ENCODE data around the gene METTL23. TPM values are rescaled to one million over a fixed set of nuclear protein-coding genes. Genes with fewer than 3 reads are reported as not detected.
A peak's percentile ranks its signal among the peaks of the same experiment; 100 is the strongest.

The METTL23 gene
- total RNA-seq (2014; rRNA removed; shearing (Covaris generic)) = 52.1 and 52.8 TPM in 2 replicates

GRCh38 chr17:76726776-76727718 is at the start of gene METTL23:
Gene METTL23, plus strand, starts transcription at chr17:76726839. Its CDS starts 2,872 bp downstream, at chr17:76729711.
- peak; percentile 76 for DNase-seq (ENCODE audit: low spot score)

- DNase-seq (ENCODE audit: low spot score) = no peak
Observed at GRCh38 chr17:76677406-76677805, 49.2 kb upstream of the METTL23 start.

GRCh38 chr17:76678330-76678729 is 48.3 kb upstream of the METTL23 start:
- no peak for DNase-seq (ENCODE audit: low spot score)

- no peak for DNase-seq (ENCODE audit: low spot score)
Observed at GRCh38 chr17:76679239-76679638, 47.4 kb upstream of the METTL23 start.

- DNase-seq (ENCODE audit: low spot score) = peak; percentile 85
Observed at GRCh38 chr17:76681222-76682137, 45.2 kb upstream of the METTL23 start.

GRCh38 chr17:76682296-76682695 is 44.3 kb upstream of the METTL23 start:
- DNase-seq (ENCODE audit: low spot score) = no peak

- DNase-seq (ENCODE audit: low spot score) = no peak
Observed at GRCh38 chr17:76683011-76683755, 43.5 kb upstream of the METTL23 start.

- no peak for DNase-seq (ENCODE audit: low spot score)
Observed at GRCh38 chr17:76683921-76684745, 42.5 kb upstream of the METTL23 start.

- no peak for DNase-seq (ENCODE audit: low spot score)
Observed at GRCh38 chr17:76684756-76685155, 41.9 kb upstream of the METTL23 start.

GRCh38 chr17:76685366-76685765 is 41.3 kb upstream of the METTL23 start:
- no peak for DNase-seq (ENCODE audit: low spot score)

- DNase-seq (ENCODE audit: low spot score) = no peak
Observed at GRCh38 chr17:76685846-76686245, 40.8 kb upstream of the METTL23 start.

GRCh38 chr17:76686538-76687297 is 39.9 kb upstream of the METTL23 start:
- DNase-seq (ENCODE audit: low spot score) = no peak

GRCh38 chr17:76687298-76688164 is 39.1 kb upstream of the METTL23 start:
- no peak for DNase-seq (ENCODE audit: low spot score)

GRCh38 chr17:76688165-76688622 is 38.4 kb upstream of the METTL23 start:
- DNase-seq (ENCODE audit: low spot score) = no peak

- no peak for DNase-seq (ENCODE audit: low spot score)
Observed at GRCh38 chr17:76689859-76690258, 36.8 kb upstream of the METTL23 start.

GRCh38 chr17:76690596-76691280 is 35.9 kb upstream of the METTL23 start:
- no peak for DNase-seq (ENCODE audit: low spot score)

GRCh38 chr17:76691379-76692191 is 35.1 kb upstream of the METTL23 start:
- no peak for DNase-seq (ENCODE audit: low spot score)
